ENCODE data around the gene MARK3.
"Not testable (repeated sequence)": the region's sequence is repeated elsewhere in the genome, so short reads cannot be mapped to it uniquely, and the experiment has no call there.

The MARK3 gene

GRCh38 chr14:103496776-103497175, 111.6 kb downstream of the MARK3 start:
- DNase-seq = no peak

DNA sequence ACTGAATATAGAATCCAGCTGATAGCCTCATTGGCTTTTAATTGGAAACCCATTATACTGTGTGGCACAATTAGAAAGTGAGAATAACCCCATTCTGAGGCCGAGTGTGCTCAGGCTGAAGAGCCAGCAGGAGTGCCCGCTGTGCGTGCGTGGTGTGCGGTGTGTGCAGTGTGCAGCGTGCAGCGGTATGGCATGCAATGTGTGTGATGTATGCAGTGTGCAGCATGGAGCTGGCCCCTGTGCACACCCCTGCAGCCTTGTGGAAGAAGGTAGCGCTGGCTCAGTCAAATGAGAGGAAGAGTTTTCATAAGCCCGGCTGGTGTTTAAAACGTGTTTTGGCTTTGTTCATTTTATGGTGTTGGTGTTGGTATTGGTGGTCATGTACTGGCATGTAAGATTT, 114.5 kb downstream of the MARK3 start:
- no peak for DNase-seq

- peak; percentile 55 for DNase-seq
Observed at GRCh38 chr14:103500148-103500990, 115.2 kb downstream of the MARK3 start.

DNA sequence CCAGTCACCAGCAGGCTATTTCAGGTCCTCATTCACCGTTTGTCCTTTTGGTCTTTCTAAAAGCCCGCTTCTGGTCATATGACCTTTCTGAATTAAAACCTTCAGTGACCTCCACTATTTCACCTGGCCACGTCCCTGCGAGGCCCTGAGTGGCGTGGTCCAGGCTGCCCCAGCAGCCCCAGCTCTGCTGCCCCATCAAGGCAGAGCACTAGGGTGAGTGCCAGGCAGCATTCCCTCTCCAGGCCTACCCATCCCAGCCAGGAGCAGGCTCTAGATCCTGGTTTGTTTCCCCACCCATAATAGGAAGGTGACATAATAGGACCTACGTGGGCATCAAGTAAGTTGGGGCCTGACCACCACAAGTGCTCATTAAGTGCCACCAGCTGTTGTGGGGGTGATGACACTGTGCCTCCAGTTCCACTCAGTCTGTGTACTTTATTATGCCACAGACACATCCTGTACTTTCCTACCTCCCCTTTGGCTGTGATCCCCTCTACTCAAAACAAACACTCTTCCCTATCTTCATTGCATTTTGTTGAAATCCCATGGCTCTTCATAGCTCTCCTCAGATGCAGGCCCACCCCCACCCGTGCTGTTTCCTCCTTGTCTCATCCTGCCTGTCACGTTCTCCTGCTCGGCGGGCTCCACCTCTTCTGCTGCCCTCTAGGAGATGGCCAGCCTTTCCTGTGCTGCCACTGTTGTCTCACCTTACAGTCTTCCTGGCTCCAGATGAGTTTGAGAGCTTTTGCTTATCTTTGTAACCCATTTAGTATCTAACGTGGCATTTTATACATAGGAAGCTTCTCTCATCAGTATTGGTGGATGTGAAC, 116.0 kb downstream of the MARK3 start:
- no peak for DNase-seq

GRCh38 chr14:103501921-103502669, 116.9 kb downstream of the MARK3 start:
- DNase-seq = no peak

- DNase-seq = no peak
Observed at GRCh38 chr14:103502877-103503276, 117.7 kb downstream of the MARK3 start.

- DNase-seq = no peak
Observed at GRCh38 chr14:103503296-103503695, 118.1 kb downstream of the MARK3 start.

DNA sequence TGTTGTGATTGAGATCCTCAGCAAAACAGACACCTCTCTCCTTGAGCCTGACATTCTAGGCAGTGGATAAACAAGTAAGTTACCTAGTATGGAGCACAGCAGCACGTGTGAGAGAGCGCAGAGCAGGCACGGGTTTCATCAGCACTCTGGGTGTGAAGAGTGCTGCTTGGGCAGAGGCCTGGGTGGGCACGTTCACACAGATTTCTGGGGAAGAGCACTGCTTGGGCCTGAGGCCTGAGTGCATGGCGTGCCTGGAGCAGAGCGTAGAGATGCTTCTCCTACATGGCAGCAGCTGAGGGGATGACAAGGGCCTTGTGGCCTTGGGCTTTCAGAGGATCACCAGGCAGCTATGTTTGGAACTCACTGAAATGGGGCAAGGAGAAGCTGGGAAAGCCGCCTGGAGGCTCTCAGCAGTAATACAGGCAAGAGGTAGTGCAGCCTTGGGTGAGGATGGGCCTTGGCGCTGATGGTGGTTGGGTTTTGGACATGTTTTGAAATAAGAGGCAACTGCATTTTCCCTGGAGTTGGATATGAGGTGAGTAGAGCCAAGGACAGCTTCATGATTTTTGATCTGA, 119.9 kb downstream of the MARK3 start:
- peak; percentile 45 for DNase-seq

- DNase-seq = no peak
Observed at GRCh38 chr14:103507751-103508150, 122.5 kb downstream of the MARK3 start.

GRCh38 chr14:103508521-103509329, 123.5 kb downstream of the MARK3 start:
- DNase-seq = no peak

DNA sequence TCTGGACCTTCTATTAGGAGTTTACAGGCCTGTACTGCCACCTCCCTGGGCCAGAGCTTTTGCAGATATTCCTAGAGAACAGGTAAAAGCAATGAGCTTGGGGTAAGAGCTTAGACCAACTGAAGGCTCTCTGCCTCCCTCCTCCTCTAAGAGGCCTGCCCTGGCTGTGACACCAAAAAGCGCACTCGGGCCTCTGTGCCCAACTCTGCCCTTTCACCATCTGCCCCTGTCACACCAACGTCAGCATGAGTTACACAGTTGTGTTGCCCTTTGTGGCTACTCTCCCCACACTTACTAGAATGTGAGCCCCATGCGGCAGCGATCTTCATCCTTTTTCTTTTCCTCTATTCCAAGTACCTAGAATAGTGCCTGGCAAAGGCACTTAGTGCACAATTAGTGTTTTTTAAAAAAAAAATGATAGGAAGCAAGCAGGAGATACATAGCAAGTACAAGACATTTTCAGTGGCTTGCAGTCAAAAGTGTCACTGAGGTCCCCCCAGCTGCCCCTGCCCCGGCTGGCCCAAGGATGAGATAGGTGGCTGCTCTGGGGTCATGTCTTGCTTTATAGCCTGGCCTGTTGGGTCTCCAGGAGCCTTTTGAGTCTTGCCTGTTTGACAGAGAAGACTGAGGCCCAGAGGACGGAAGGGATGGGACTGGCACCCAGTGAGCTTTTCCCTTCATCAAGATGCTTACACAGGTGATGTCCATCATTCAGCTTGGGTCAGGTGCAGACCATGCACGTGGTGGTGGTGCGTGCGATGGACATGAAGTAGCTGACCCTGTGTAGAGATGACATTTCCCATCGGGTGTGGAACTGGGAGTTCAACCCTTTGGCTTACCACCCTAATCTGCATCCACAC, 124.9 kb downstream of the MARK3 start:
- no peak for DNase-seq

DNA sequence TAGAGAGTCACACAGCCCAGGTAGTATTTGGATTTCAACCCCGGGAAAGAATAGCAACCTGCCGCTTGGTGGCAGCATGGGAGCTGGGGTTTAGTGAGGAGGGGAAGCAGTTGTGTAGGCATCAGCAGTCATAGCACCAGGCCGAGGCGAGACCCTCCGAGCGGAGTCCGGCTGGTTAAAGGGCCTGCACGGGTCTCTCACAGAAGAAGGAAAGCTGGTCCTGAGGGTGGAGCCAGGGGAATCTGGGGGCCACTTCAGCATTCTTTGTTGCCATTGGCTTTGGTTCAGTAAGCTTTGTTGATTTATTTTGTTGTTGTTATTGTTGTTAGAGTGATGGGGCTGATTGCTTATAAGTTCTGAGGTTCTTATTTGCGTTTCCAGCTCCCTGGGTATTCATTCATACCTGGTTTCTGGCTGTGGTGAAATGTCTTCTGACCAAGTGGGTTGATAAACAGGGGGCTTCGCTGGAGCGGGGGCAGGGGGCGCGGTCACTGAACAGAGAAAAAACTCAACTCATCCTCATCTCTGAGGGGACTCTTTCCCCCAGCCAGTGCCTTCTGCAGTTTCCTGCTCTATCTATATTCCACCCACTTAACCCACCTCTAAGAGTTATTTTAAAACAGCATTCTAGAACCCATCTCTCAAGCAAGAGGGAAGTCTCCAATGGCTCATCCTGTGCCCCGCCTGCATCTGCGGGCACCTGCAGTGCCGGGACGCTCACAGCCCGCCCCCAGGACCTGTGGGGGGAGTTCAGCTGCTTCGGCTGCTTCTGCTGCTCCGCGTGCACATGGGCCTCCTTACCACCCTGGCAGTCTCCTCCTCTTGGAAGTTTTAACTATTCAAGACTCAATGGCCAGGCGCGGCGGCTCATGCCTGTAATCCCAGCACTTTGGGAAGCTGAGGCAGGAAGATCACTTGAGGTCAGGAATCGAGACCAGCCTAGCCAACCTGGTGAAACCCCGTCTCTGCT, 125.8 kb downstream of the MARK3 start:
- DNase-seq = no peak

DNA sequence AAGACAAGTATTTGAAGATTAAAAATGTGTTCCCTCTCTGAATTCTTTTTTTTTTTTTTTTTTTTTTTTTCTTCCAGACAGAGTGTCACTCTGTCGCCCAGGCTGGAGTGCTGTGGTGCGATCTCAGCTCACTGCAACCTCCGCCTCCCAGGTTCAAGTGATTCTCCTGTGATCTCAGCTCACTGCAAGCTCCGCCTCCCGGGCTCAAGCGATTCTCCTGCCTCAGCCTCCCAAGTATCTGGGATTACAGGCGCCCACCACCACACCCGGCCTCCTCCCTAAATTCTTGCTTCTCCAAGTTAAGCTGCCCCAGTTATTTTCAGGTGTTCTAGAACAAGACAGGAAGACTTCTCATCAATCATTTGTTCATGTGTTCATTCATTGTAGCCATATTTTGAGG, 127.0 kb downstream of the MARK3 start:
- not testable (repeated sequence) for DNase-seq

- peak; percentile 42 for DNase-seq
Observed at GRCh38 chr14:103512701-103513611, 127.7 kb downstream of the MARK3 start.

DNA sequence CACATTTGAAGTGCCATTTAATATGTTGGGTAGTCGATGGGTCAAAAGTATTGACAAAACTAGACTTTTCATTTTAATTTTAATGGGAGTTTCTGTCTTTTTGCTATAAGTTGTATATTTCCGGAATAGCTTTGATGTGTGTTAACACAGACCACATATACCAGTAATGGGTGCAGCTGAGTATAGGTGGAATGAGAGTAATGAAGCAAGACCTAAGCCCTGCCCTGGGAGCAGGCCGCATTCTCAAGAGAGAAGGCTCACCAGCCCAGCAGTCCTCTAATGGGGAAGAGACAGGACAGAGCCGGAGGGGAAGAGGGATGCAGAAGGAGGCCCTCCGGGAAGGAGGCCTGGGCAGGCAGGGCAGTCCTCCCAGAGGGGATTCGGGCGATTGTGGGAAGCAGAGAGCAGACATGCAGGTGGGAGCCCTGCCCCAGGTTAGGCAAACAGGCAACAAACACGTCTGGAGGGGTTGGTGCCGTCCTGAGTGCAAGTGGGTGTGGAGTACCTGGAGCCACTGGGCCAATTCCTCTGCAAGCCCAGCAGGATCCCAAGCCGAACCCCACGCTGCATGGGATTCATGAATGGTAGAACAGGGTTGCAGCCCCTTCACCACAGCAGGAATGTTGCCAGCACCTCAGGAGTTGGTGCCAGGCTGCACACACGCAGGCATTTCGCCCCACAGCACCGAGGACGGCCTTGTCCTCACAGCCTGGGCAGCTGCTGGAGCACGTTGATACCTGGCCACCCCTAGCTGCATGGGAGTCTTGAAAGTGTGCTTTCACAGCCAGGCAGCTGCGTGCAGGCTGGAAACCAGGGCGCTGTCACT, 129.6 kb downstream of the MARK3 start:
- DNase-seq = no peak

GRCh38 chr14:103516426-103517173, 131.4 kb downstream of the MARK3 start:
- DNase-seq = no peak

DNA sequence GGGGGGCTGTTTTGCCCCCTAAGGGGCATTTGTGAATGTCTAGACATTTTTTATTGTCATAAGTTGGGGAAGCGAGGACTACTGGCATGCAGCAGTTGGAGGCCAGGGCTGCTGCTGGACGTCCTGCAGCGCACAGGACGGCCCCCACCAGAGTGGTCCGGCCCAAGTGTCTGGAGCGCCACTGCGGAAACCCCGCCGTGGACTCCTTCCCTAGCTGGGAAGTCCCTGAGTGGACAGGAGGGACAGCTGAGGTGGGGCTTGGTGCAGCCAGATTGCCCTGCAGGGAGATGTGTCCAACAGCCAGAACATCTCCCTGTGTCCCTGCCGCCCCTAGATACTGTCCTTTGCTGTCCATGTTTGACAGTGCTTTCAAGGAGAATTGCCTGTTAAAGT, 132.0 kb downstream of the MARK3 start:
- no peak for DNase-seq

Data from 8988T (cell line).